Skeletal muscle satellite cell (primary cell): ENCODE measurements around the gene WASHC3. TPM values are rescaled to one million over a fixed set of nuclear protein-coding genes. Genes with fewer than 3 reads are reported as not detected.
"Not testable (repeated sequence)": the region's sequence is repeated elsewhere in the genome, so short reads cannot be mapped to it uniquely, and the experiment has no call there.

Experiments used
- H3K27me3 ChIP-seq: 2 replicates; pipeline ENCODE4 v1.7.0; 2013; ENCODE audit warnings: low read length; ENCODE audit not compliant: control insufficient read depth, insufficient read depth
- H3K36me3 ChIP-seq: 2 replicates; pipeline ENCODE4 v1.7.0; 2013; ENCODE audit warnings: mild to moderate bottlenecking, control low read depth, low read length; ENCODE audit not compliant: insufficient read depth
- H3K4me1 ChIP-seq: 2 replicates; pipeline ENCODE4 v1.7.0; 2013; ENCODE audit warnings: low read length; ENCODE audit not compliant: control insufficient read depth, insufficient read depth
- H3K4me2 ChIP-seq: 2 replicates; pipeline ENCODE4 v1.7.0; 2013; ENCODE audit warnings: mild to moderate bottlenecking, low read length
- H3K4me3 ChIP-seq: 2 replicates; pipeline ENCODE4 v1.7.0; 2013; ENCODE audit warnings: low read length
- H3K9ac ChIP-seq: 2 replicates; pipeline ENCODE4 v1.7.0; 2013; ENCODE audit warnings: mild to moderate bottlenecking, low read depth, low read length, moderate library complexity
- H3K9me3 ChIP-seq: replicated peaks from 2 replicates; pipeline ENCODE4 v1.7.0; 2013; ENCODE audit warnings: mild to moderate bottlenecking, control low read depth, low read length
- total RNA-seq: library from RNA; depleted of rRNA; stranded (reverse); fragments of >200 nt; gene quantifications from 2 replicates; pipeline ENCODE4 v1.2.3, GENCODE V29; 2012; rRNA removed

The WASHC3 gene
- total RNA-seq, result 81.4 and 93.9 TPM in 2 replicates

DNA sequence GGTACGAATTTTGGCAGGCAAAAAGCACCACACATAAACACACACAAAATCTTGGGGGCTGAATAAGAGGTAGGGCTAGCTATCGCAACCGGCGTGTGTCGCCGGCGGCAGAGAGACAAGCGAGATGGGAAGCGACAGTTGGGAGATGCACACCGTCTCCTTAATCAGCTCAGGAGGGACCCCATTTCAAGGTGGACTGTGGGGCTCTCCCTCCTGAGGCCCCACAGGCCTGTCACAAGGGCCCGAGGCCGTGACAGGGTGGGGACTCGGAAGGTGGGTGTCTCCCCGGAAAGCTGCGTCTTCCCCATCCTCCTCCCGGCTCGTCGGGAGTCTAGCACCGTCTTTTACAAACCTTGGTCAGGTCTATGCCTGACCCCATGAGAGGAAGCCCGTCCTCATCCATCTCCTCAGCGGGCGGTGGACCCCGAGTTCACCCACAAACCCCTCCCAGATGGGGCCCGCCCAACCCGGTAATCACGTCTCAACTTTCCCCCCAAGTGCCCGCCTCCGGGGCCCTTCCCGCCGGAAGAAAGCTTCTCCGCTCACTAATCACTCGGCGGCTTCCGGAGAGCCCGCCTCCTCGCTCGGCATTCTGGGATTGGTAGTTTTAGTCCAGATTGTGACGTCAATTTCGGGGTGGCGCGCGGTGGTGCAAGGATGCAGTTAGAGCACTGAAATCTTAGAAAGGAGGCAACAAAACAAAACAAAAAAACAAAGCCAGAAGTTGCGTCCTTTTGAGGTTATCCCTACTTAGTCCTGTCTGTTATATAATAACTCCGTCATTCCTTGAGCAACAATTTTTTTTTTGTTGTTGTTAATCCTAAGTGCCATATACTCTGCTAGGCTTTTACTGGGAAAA is at the start of gene WASHC3:
TSS of gene WASHC3 (minus strand) at position 432 of the 859 bp plus-strand sequence. CDS start at position 403, 29 bp downstream.
- no peaks in the 10 kb centered on the region for H3K27me3 ChIP-seq
- H3K4me1 ChIP-seq, result peaks cover 4% of the 10 kb centered on the region
- H3K4me2 ChIP-seq, result peak within 1 kb of the TSS; percentile 82
- H3K4me3 ChIP-seq, result peak within 1 kb of the TSS; percentile 90
- H3K9me3 ChIP-seq, result no peaks in the 10 kb centered on the region
- peaks cover 12% of the 10 kb centered on the region for H3K36me3 ChIP-seq
- H3K9ac ChIP-seq, result peak within 1 kb of the TSS; percentile 93

DNA sequence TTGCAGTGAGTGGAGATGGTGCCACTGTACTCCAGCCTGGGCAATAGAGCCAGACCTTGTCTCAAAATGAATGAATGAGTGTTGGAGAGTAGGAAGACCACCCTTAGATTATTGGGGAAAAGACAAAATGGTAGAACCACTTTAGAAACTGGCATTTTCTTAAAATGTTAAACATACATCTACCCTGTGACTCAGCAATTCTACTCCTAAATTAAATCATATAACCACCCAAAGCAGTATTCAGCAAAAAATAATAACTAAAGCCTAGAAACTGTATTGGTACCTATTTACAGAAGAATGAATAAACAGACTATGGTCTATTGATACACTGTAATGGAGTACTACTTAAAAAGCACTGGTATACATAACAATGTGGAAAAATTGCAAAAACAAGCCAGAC is 49.0 kb upstream of the WASHC3 start:
- H3K36me3 ChIP-seq, result peaks cover 43% of the 10 kb centered on the region

GRCh38 chr12:102107970-102108369 is 46.2 kb upstream of the WASHC3 start:
- no peak overlapping the region for H3K9ac ChIP-seq

More for the DNA sequence above, 49.0 kb upstream of the WASHC3 start:
- H3K9me3 ChIP-seq, result no peaks in the 10 kb centered on the region
- no peaks in the 10 kb centered on the region for H3K27me3 ChIP-seq
- H3K4me1 ChIP-seq, result no peaks in the 10 kb centered on the region
- no peak overlapping the region for H3K4me2 ChIP-seq
- no peak overlapping the region for H3K9ac ChIP-seq
- H3K4me3 ChIP-seq, result no peak overlapping the region

GRCh38 chr12:102106905-102107304 is 45.1 kb upstream of the WASHC3 start:
- Histone ChIP-seq H3K9ac (no peak overlapping the region), H3K27me3 (no peaks in the 10 kb centered on the region), H3K36me3 (peaks cover 65% of the 10 kb centered on the region), H3K4me1 (no peaks in the 10 kb centered on the region), H3K9me3 (no peaks in the 10 kb centered on the region), H3K4me2 (no peak overlapping the region), H3K4me3 (no peak overlapping the region)

More at GRCh38 chr12:102107970-102108369, 46.2 kb upstream of the WASHC3 start:
- Histone ChIP-seq H3K4me1 (no peaks in the 10 kb centered on the region), H3K9me3 (no peaks in the 10 kb centered on the region), H3K27me3 (no peaks in the 10 kb centered on the region), H3K36me3 (peaks cover 65% of the 10 kb centered on the region), H3K4me2 (no peak overlapping the region), H3K4me3 (no peak overlapping the region)

DNA sequence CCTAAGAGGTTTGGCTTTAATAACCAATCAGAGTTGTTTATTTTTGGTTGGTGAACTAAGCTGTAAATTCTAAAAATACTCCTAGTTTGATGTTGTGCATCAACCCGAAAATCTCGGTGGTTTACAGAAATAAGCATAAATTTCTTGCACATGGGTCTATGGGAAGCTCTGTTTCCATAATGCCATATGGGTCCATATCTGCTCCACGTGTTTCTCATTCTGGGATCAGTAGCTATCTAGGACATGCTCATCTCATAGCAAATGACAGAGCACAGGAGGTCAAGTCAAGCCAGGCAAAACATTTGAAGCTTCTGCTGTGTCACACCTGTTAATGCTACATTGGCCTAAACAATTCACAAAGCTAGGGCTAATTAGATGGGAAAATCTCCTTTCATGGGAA is 35.1 kb upstream of the WASHC3 start:
- peaks cover 30% of the 10 kb centered on the region for H3K36me3 ChIP-seq
- no peaks in the 10 kb centered on the region for H3K27me3 ChIP-seq
- H3K4me2 ChIP-seq, result no peak overlapping the region
- no peaks in the 10 kb centered on the region for H3K9me3 ChIP-seq
- no peak overlapping the region for H3K4me3 ChIP-seq
- peaks cover 10% of the 10 kb centered on the region for H3K4me1 ChIP-seq
- H3K9ac ChIP-seq, result no peak overlapping the region

- no peaks in the 10 kb centered on the region for H3K9me3 ChIP-seq
- H3K27me3 ChIP-seq, result no peaks in the 10 kb centered on the region
- peaks cover 10% of the 10 kb centered on the region for H3K4me1 ChIP-seq
- H3K9ac ChIP-seq, result no peak overlapping the region
- H3K4me2 ChIP-seq, result no peak overlapping the region
- peaks cover 25% of the 10 kb centered on the region for H3K36me3 ChIP-seq
- H3K4me3 ChIP-seq, result no peak overlapping the region
Observed at GRCh38 chr12:102095677-102096263, 34.0 kb upstream of the WASHC3 start.

- H3K27me3 ChIP-seq, result no peaks in the 10 kb centered on the region
- H3K9ac ChIP-seq, result peak overlapping the region; percentile 30
- peaks cover 12% of the 10 kb centered on the region for H3K36me3 ChIP-seq
- H3K4me2 ChIP-seq, result no peak overlapping the region
- H3K4me3 ChIP-seq, result no peak overlapping the region
- H3K4me1 ChIP-seq, result peaks cover 10% of the 10 kb centered on the region
- no peaks in the 10 kb centered on the region for H3K9me3 ChIP-seq
Observed at GRCh38 chr12:102093319-102093718, 31.5 kb upstream of the WASHC3 start.

- Histone ChIP-seq H3K4me1 (peaks cover 10% of the 10 kb centered on the region), H3K36me3 (peaks cover 13% of the 10 kb centered on the region)
- not testable (repeated sequence) for H3K9me3 ChIP-seq, H3K4me3 ChIP-seq, H3K27me3 ChIP-seq, H3K4me2 ChIP-seq, H3K9ac ChIP-seq
Observed at GRCh38 chr12:102089228-102089835, 27.5 kb upstream of the WASHC3 start.

DNA sequence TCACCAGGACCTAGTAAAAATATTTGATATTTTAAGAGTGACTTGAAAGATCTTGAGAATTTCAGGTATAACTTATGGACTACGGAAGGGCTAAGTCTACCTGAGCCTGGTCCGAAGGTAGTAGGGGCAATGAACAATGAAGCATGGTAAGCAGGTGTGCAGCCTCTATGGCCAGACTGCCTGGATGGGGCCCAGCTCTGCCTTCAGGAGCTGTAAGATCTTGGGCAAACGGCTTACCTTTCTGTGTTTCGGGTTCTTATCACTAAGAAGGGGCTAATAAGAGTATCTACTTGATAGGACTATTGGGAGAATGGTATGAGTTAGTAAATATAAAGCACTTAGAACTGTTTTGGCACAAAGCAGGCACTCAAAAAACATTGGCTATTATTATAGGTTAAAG is 19.1 kb upstream of the WASHC3 start:
- no peaks in the 10 kb centered on the region for H3K4me1 ChIP-seq
- no peak overlapping the region for H3K9ac ChIP-seq
- no peak overlapping the region for H3K4me2 ChIP-seq
- H3K36me3 ChIP-seq, result peaks cover 28% of the 10 kb centered on the region
- H3K4me3 ChIP-seq, result no peak overlapping the region
- no peaks in the 10 kb centered on the region for H3K27me3 ChIP-seq
- no peaks in the 10 kb centered on the region for H3K9me3 ChIP-seq

DNA sequence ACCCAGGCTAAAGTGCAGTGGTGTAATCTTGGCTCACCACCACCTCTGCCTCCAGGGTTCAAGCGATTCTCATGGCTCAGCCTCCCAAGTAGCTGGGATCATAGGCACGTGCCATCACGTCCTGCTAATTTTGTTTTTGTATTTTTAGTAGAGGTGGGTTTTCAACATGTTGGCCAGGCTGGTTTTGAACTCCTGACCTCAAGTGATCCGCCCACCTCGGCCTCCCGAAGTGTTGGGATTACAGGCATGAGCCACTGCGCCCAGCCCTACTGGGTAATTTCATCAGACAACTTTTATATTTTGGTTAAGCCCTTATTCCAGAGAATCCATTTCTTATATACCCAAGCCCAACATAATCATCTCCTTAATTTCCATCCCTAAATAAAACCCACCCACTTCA is 10.3 kb upstream of the WASHC3 start:
- H3K9ac ChIP-seq, H3K27me3 ChIP-seq, H3K9me3 ChIP-seq, H3K4me3 ChIP-seq, H3K4me2 ChIP-seq, H3K4me1 ChIP-seq: not testable (repeated sequence)
- H3K36me3 ChIP-seq, result peaks cover 14% of the 10 kb centered on the region

DNA sequence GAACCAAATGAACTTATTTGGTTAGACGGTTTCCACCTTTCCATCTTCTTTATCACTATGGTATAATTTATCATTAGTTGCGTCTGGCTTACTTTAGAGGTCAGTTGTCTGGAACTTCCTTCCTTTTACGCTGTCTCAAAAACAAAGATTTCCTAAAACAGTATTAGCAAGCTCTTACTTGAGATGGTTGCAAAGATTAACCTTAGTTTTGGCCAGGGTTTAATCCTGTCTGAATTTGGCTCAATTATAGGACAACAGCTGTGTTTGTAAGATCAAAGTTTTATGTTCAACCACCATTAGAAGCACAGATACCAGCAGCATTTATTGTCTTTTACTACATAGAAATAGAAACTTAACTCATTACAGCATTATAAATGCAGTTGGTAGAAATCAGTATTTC is 7.9 kb upstream of the WASHC3 start:
- Histone ChIP-seq H3K4me1 (peaks cover 5% of the 10 kb centered on the region), H3K4me3 (no peak overlapping the region), H3K27me3 (no peaks in the 10 kb centered on the region), H3K4me2 (no peak overlapping the region), H3K9ac (no peak overlapping the region), H3K36me3 (peaks cover 7% of the 10 kb centered on the region), H3K9me3 (no peaks in the 10 kb centered on the region)
